ENCODE results near the gene ATL2. TPM values are rescaled to one million over a fixed set of nuclear protein-coding genes. Genes with fewer than 3 reads are reported as not detected.

The ATL2 gene
- total and polyA plus RNA-seq, 2 experiments from 2014 or later = 28.0 to 72.4 TPM

DNA sequence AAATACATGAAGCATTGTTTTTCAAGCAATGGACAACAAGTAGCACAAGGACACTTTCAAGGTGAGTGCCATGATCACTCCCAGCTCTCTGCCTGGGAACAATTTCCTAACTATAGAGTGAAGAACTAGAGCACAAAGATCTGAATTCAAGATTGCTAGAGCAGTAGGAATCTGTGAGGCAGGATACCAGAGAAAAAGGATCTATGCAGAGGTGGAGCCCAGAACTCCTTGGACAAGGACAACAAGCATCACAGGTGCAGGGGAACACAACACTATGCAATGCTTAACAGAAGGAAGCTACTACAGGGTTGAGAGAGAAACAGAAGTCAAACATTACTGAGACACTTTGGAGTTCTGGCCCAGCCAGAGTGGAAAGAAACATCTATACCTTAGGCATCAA lies 24.7 kb downstream of the ATL2 start:
- Histone ChIP-seq H3K9me2 (replicated peaks; ENCODE audit: insufficient read depth) (no peaks in the 10 kb centered on the region), H3K27me3 (no peaks in the 10 kb centered on the region), H3K27ac (no peak overlapping the region), H3K4me1 (ENCODE audit: insufficient read depth) (no peaks in the 10 kb centered on the region), H3K4me2 (no peak overlapping the region), H3K36me3 (replicated peaks; ENCODE audit: insufficient read depth, low read depth) (no peaks in the 10 kb centered on the region), H3K4me3 (no peak overlapping the region), H3K9me3 (ENCODE audit: low read depth) (no peaks in the 10 kb centered on the region), H2AFZ (no peak overlapping the region), H3K79me2 (peaks cover 91% of the 10 kb centered on the region), H4K20me1 (ENCODE audit: insufficient read depth, poor library complexity, severe bottlenecking) (peaks cover 41% of the 10 kb centered on the region)
- no peak for TF ChIP-seq EZH2phosphoT487 (IDR thresholded peaks at IDR 0.05; ENCODE audit: low read depth, severe bottlenecking, unreplicated experiment)
- no peak for TF ChIP-seq EZH2 (IDR thresholded peaks at IDR 0.05; ENCODE audit: borderline replicate concordance)
- no peak for DNase-seq (ENCODE audit: low spot score)

DNA sequence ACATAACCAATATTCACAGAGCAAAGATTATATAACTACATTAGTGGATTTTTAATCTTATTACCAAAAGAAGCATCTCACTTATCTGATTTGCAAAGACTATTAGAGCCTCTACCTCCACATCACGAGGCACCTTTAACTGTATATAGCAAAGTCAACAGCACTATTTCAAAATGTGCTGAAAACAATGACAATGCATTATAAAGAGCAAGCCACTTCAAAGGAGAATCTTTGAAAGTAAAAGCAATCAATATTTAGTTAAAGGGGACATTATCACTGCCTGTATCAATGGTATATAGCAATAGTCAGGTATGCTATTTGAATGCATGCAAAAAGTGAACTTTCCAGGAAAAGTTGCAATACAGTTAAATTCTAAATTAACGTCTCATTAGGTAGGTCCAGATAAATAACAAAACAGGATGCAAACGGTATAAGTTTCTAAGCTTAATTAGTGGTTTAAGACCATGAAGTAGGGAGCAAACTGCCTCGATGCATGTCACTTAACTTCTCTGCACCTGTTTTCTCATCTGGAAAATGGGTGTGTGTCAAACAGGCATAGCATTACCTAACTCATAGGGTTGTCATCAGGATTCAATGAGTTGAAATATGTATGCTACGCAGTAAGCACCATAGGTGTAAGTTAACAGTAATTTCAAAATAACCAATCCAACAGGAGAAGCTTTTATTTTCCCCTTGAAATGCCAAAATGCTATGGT lies 31.6 kb downstream of the ATL2 start:
- no peak for TF ChIP-seq EZH2 (IDR thresholded peaks at IDR 0.05; ENCODE audit: borderline replicate concordance)
- H4K20me1 ChIP-seq (ENCODE audit: insufficient read depth, poor library complexity, severe bottlenecking) = peaks cover 45% of the 10 kb centered on the region
- 90% methylated on average over 5 of the region's 5 CpGs for WGBS (ENCODE audit: low lambda C conversion rate, missing lambda C conversion rate)

DNA sequence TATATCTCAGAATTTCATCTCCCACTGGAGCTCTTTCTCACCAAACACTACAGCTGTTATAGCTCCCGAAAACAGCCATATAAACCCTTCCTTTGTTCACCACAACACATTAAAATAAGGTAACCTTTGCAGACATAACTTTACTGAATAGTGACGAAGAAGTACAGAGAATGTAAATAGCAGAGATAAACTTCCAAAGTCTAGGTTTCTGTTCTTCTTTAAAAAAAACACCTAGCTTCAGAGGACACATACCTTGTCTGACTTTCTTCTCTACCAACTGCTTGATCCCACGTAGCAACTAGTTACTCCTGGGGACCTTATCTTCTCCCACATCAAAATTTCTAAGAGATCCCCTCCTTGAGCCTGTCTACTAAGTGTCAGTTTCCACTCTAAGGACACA lies 32.3 kb downstream of the ATL2 start:
- no peaks in the 10 kb centered on the region for H3K27me3 ChIP-seq
- H3K27ac ChIP-seq = no peak overlapping the region
- peaks cover 75% of the 10 kb centered on the region for H3K79me2 ChIP-seq
- H3K9me3 ChIP-seq (ENCODE audit: low read depth) = no peaks in the 10 kb centered on the region
- no peak overlapping the region for H3K4me2 ChIP-seq
- H4K20me1 ChIP-seq (ENCODE audit: insufficient read depth, poor library complexity, severe bottlenecking) = peaks cover 39% of the 10 kb centered on the region
- H3K4me3 ChIP-seq = no peak overlapping the region
- no peaks in the 10 kb centered on the region for H3K9me2 ChIP-seq (replicated peaks; ENCODE audit: insufficient read depth)
- no peaks in the 10 kb centered on the region for H3K36me3 ChIP-seq (replicated peaks; ENCODE audit: insufficient read depth, low read depth)
- no peak overlapping the region for H2AFZ ChIP-seq
- H3K4me1 ChIP-seq (ENCODE audit: insufficient read depth) = no peaks in the 10 kb centered on the region
- WGBS (ENCODE audit: low lambda C conversion rate, missing lambda C conversion rate) = 70% methylated on average over 3 of the region's 3 CpGs
- TF ChIP-seq, protein P1, sequence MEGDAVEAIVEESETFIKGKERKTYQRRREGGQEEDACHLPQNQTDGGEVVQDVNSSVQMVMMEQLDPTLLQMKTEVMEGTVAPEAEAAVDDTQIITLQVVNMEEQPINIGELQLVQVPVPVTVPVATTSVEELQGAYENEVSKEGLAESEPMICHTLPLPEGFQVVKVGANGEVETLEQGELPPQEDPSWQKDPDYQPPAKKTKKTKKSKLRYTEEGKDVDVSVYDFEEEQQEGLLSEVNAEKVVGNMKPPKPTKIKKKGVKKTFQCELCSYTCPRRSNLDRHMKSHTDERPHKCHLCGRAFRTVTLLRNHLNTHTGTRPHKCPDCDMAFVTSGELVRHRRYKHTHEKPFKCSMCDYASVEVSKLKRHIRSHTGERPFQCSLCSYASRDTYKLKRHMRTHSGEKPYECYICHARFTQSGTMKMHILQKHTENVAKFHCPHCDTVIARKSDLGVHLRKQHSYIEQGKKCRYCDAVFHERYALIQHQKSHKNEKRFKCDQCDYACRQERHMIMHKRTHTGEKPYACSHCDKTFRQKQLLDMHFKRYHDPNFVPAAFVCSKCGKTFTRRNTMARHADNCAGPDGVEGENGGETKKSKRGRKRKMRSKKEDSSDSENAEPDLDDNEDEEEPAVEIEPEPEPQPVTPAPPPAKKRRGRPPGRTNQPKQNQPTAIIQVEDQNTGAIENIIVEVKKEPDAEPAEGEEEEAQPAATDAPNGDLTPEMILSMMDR (IDR thresholded peaks at IDR 0.05; ENCODE audit: poor library complexity) = no peak
- TF ChIP-seq EZH2 (IDR thresholded peaks at IDR 0.05; ENCODE audit: borderline replicate concordance) (no peak), EZH2phosphoT487 (IDR thresholded peaks at IDR 0.05; ENCODE audit: low read depth, severe bottlenecking, unreplicated experiment) (no peak)
- DNase-seq (ENCODE audit: low spot score) = no peak

More for the DNA sequence above, 31.6 kb downstream of the ATL2 start:
- no peaks in the 10 kb centered on the region for H3K9me3 ChIP-seq (ENCODE audit: low read depth)
- H3K4me2 ChIP-seq = no peak overlapping the region
- no peaks in the 10 kb centered on the region for H3K27me3 ChIP-seq
- no peaks in the 10 kb centered on the region for H3K4me1 ChIP-seq (ENCODE audit: insufficient read depth)
- H3K79me2 ChIP-seq = peaks cover 80% of the 10 kb centered on the region
- no peak overlapping the region for H3K27ac ChIP-seq
- no peaks in the 10 kb centered on the region for H3K36me3 ChIP-seq (replicated peaks; ENCODE audit: insufficient read depth, low read depth)
- H2AFZ ChIP-seq = no peak overlapping the region
- no peak for DNase-seq (ENCODE audit: low spot score)
- H3K9me2 ChIP-seq (replicated peaks; ENCODE audit: insufficient read depth) = no peaks in the 10 kb centered on the region
- H3K4me3 ChIP-seq = no peak overlapping the region

DNA sequence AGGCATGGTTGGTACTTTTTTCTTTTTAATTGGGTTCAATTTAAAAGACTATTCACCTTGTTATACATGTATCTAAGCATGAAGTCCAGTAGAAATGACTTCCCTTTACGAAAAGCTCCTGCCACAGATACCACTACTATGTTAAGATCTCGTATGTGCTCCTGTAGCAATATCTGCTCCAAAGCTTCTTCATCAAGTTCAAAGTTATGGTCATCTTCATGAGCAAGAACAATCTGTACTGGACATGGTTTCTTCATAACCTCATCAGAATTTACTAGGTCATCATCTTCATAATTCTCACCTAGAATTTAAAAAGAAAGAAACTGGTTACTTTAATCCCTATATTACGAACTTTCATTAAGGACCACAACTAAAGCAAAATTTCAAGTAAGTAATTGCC lies 33.9 kb downstream of the ATL2 start:
- no peak overlapping the region for H2AFZ ChIP-seq
- H3K4me2 ChIP-seq = no peak overlapping the region
- no peaks in the 10 kb centered on the region for H3K9me2 ChIP-seq (replicated peaks; ENCODE audit: insufficient read depth)
- no peak for DNase-seq (ENCODE audit: low spot score)
- H3K79me2 ChIP-seq = peaks cover 68% of the 10 kb centered on the region
- H3K27ac ChIP-seq = no peak overlapping the region
- TF ChIP-seq EZH2phosphoT487 (IDR thresholded peaks at IDR 0.05; ENCODE audit: low read depth, severe bottlenecking, unreplicated experiment) (no peak), EZH2 (IDR thresholded peaks at IDR 0.05; ENCODE audit: borderline replicate concordance) (no peak)
- TF ChIP-seq, protein P1 (IDR thresholded peaks at IDR 0.05; ENCODE audit: poor library complexity) = no peak
- no peaks in the 10 kb centered on the region for H3K27me3 ChIP-seq
- H3K4me3 ChIP-seq = no peak overlapping the region
- H3K4me1 ChIP-seq (ENCODE audit: insufficient read depth) = no peaks in the 10 kb centered on the region
- peaks cover 36% of the 10 kb centered on the region for H4K20me1 ChIP-seq (ENCODE audit: insufficient read depth, poor library complexity, severe bottlenecking)
- H3K9me3 ChIP-seq (ENCODE audit: low read depth) = no peaks in the 10 kb centered on the region
- H3K36me3 ChIP-seq (replicated peaks; ENCODE audit: insufficient read depth, low read depth) = no peaks in the 10 kb centered on the region
- WGBS (ENCODE audit: low lambda C conversion rate, missing lambda C conversion rate) = 97% methylated on average over 3 of the region's 3 CpGs

Measured in hepatocyte (in vitro differentiated cells).